IPS-15b (cell line): ENCODE measurements around the gene ABCB1.

ENCODE experiments used
- H3K27me3 ChIP-seq: one replicate; pipeline ENCODE4 v1.6.1; 2013; ENCODE audit warnings: low read length; ENCODE audit not compliant: control insufficient read depth, insufficient read depth
- H3K36me3 ChIP-seq: one replicate; pipeline ENCODE4 v1.6.1; 2013; ENCODE audit warnings: low read length; ENCODE audit not compliant: control insufficient read depth, insufficient read depth
- H3K4me1 ChIP-seq: one replicate; pipeline ENCODE4 v1.6.1; 2013; ENCODE audit warnings: mild to moderate bottlenecking, low read length; ENCODE audit not compliant: control insufficient read depth, insufficient read depth
- H3K4me3 ChIP-seq: one replicate; pipeline ENCODE4 v1.5.1; 2013; ENCODE audit warnings: low read depth, low read length
- H3K9ac ChIP-seq: one replicate; pipeline ENCODE4 v1.6.1; 2013; ENCODE audit warnings: low read depth, mild to moderate bottlenecking, low read length
- H3K9me3 ChIP-seq: one replicate; pipeline ENCODE4 v1.6.1; 2013; ENCODE audit warnings: mild to moderate bottlenecking, low read length; ENCODE audit not compliant: control insufficient read depth, insufficient read depth

Gene ABCB1

GRCh38 chr7:87541648-87542047, 59.0 kb downstream of the ABCB1 start:
- Histone ChIP-seq H3K9ac (no peak overlapping the region), H3K36me3 (no peaks in the 10 kb centered on the region), H3K9me3 (no peaks in the 10 kb centered on the region), H3K4me1 (no peaks in the 10 kb centered on the region), H3K4me3 (no peak overlapping the region), H3K27me3 (no peaks in the 10 kb centered on the region)

- no peaks in the 10 kb centered on the region for H3K36me3 ChIP-seq
- no peak overlapping the region for H3K9ac ChIP-seq
- no peak overlapping the region for H3K4me3 ChIP-seq
- no peaks in the 10 kb centered on the region for H3K9me3 ChIP-seq
- H3K4me1 ChIP-seq, result no peaks in the 10 kb centered on the region
- no peaks in the 10 kb centered on the region for H3K27me3 ChIP-seq
These were observed 62.6 kb downstream of the ABCB1 start for GRCh38 chr7:87538052-87538451.

- H3K9ac ChIP-seq, result no peak overlapping the region
- H3K9me3 ChIP-seq, result no peaks in the 10 kb centered on the region
- H3K4me3 ChIP-seq, result no peak overlapping the region
- no peaks in the 10 kb centered on the region for H3K4me1 ChIP-seq
- H3K27me3 ChIP-seq, result no peaks in the 10 kb centered on the region
- no peaks in the 10 kb centered on the region for H3K36me3 ChIP-seq
These were observed 66.6 kb downstream of the ABCB1 start for GRCh38 chr7:87534072-87534471.

GRCh38 chr7:87530126-87530525, 70.6 kb downstream of the ABCB1 start:
- Histone ChIP-seq H3K36me3 (no peaks in the 10 kb centered on the region), H3K27me3 (no peaks in the 10 kb centered on the region), H3K4me3 (no peak overlapping the region), H3K9ac (no peak overlapping the region), H3K4me1 (no peaks in the 10 kb centered on the region), H3K9me3 (no peaks in the 10 kb centered on the region)

GRCh38 chr7:87528730-87529129, 72.0 kb downstream of the ABCB1 start:
- Histone ChIP-seq H3K36me3 (no peaks in the 10 kb centered on the region), H3K9me3 (no peaks in the 10 kb centered on the region), H3K4me1 (no peaks in the 10 kb centered on the region), H3K9ac (no peak overlapping the region), H3K27me3 (no peaks in the 10 kb centered on the region), H3K4me3 (no peak overlapping the region)

- H3K4me1 ChIP-seq, result no peaks in the 10 kb centered on the region
- no peaks in the 10 kb centered on the region for H3K9me3 ChIP-seq
- no peaks in the 10 kb centered on the region for H3K36me3 ChIP-seq
- H3K4me3 ChIP-seq, result no peak overlapping the region
- no peaks in the 10 kb centered on the region for H3K27me3 ChIP-seq
- no peak overlapping the region for H3K9ac ChIP-seq
These were observed 81.9 kb downstream of the ABCB1 start for GRCh38 chr7:87518735-87519134.

- no peak overlapping the region for H3K9ac ChIP-seq
- H3K36me3 ChIP-seq, result no peaks in the 10 kb centered on the region
- no peak overlapping the region for H3K4me3 ChIP-seq
- H3K27me3 ChIP-seq, result no peaks in the 10 kb centered on the region
- H3K4me1 ChIP-seq, result no peaks in the 10 kb centered on the region
- H3K9me3 ChIP-seq, result no peaks in the 10 kb centered on the region
These were observed 82.8 kb downstream of the ABCB1 start for GRCh38 chr7:87517891-87518290.

GRCh38 chr7:87517136-87517815, 83.4 kb downstream of the ABCB1 start:
- Histone ChIP-seq H3K9me3 (no peaks in the 10 kb centered on the region), H3K9ac (no peak overlapping the region), H3K36me3 (no peaks in the 10 kb centered on the region), H3K27me3 (no peaks in the 10 kb centered on the region), H3K4me3 (no peak overlapping the region), H3K4me1 (no peaks in the 10 kb centered on the region)

- no peak overlapping the region for H3K9ac ChIP-seq
- H3K27me3 ChIP-seq, result no peaks in the 10 kb centered on the region
- H3K4me3 ChIP-seq, result no peak overlapping the region
- peaks cover 6% of the 10 kb centered on the region for H3K4me1 ChIP-seq
- no peaks in the 10 kb centered on the region for H3K9me3 ChIP-seq
- no peaks in the 10 kb centered on the region for H3K36me3 ChIP-seq
These were observed 86.8 kb downstream of the ABCB1 start for GRCh38 chr7:87513735-87514335.

- H3K27me3 ChIP-seq, result no peaks in the 10 kb centered on the region
These were observed 87.8 kb downstream of the ABCB1 start for GRCh38 chr7:87512906-87513305.

GRCh38 chr7:87511510-87511909, 89.2 kb downstream of the ABCB1 start:
- H3K4me3 ChIP-seq, result no peak overlapping the region
- H3K9ac ChIP-seq, result no peak overlapping the region
- H3K36me3 ChIP-seq, result no peaks in the 10 kb centered on the region
- H3K27me3 ChIP-seq, result no peaks in the 10 kb centered on the region
- H3K4me1 ChIP-seq, result peaks cover 6% of the 10 kb centered on the region
- H3K9me3 ChIP-seq, result no peaks in the 10 kb centered on the region

More at GRCh38 chr7:87512906-87513305, 87.8 kb downstream of the ABCB1 start:
- no peaks in the 10 kb centered on the region for H3K36me3 ChIP-seq
- H3K9me3 ChIP-seq, result no peaks in the 10 kb centered on the region
- no peak overlapping the region for H3K9ac ChIP-seq
- peaks cover 6% of the 10 kb centered on the region for H3K4me1 ChIP-seq
- no peak overlapping the region for H3K4me3 ChIP-seq

- H3K9me3 ChIP-seq, result no peaks in the 10 kb centered on the region
- H3K27me3 ChIP-seq, result no peaks in the 10 kb centered on the region
- no peak overlapping the region for H3K4me3 ChIP-seq
- H3K4me1 ChIP-seq, result peaks cover 6% of the 10 kb centered on the region
- H3K9ac ChIP-seq, result no peak overlapping the region
- no peaks in the 10 kb centered on the region for H3K36me3 ChIP-seq
These were observed 90.2 kb downstream of the ABCB1 start for GRCh38 chr7:87510411-87510875.
